Activated CD4-positive, alpha-beta memory T cell treated with anti-CD3 and anti-CD28 coated beads, Interleukin-2, amount 10 ng/mL, durations not matched to agents 7 days and 5 days (primary cell): ENCODE results near the gene AQP1. TPM values are rescaled to one million over a fixed set of nuclear protein-coding genes. Genes with fewer than 3 reads are reported as not detected.

Experiments used
- CTCF ChIA-PET: fragments of 350-600 bp; sonication (Branson Sonifier 250); formaldehyde crosslinking; loops from one replicate; lab custom pipeline; 2021; ENCODE audit warnings: antibody characterized with exemption, inconsistent platforms; lab: Charles Lee
- POLR2A ChIA-PET: fragments of 350-600 bp; sonication (Branson Sonifier 250); formaldehyde crosslinking; loops from one replicate; lab custom pipeline; 2021; ENCODE audit warnings: antibody characterized with exemption; lab: Charles Lee
- DNase-seq: peaks from one replicate; pipeline ENCODE4 v3.0.0-alpha.2; 2020
- H3K27ac Mint-ChIP-seq: one replicate; pipeline ENCODE4 v1.8.0; 2021; ENCODE audit warnings: mild to moderate bottlenecking, mixed read lengths
- H3K27me3 Mint-ChIP-seq: one replicate; pipeline ENCODE4 v1.8.0; 2021; ENCODE audit warnings: mixed read lengths
- H3K36me3 Mint-ChIP-seq: one replicate; pipeline ENCODE4 v1.8.0; 2021; ENCODE audit warnings: low read depth, mixed read lengths
- H3K4me1 Mint-ChIP-seq: one replicate; pipeline ENCODE4 v1.8.0; 2021; ENCODE audit warnings: mixed read lengths
- H3K4me3 Mint-ChIP-seq: one replicate; pipeline ENCODE4 v1.8.0; 2021; ENCODE audit warnings: mild to moderate bottlenecking, mixed read lengths
- H3K9me3 Mint-ChIP-seq: one replicate; pipeline ENCODE4 v1.8.0; 2021; ENCODE audit warnings: mixed read lengths
- total RNA-seq, 2 experiments: library from RNA; stranded (reverse); gene quantifications; one replicate each; pipeline ENCODE4 v1.2.3, GENCODE V29; 2021

AQP1 gene
- total RNA-seq, 2 experiments from 2014 or later, result 0.18 to 0.25 TPM

GRCh38 chr7:30930621-30931020, 19.0 kb downstream of the AQP1 start:
- Mint-ChIP-seq H3K4me1 (no peaks in the 10 kb centered on the region), H3K4me3 (no peak overlapping the region), H3K9me3 (no peaks in the 10 kb centered on the region), H3K27me3 (no peaks in the 10 kb centered on the region), H3K27ac (no peak overlapping the region), H3K36me3 (no peaks in the 10 kb centered on the region)
- POLR2A ChIA-PET, result no interaction called here
- CTCF ChIA-PET, result interaction anchor here (1.6 kb wide), 1 partner anchor 8 kb away, joined by 10 read pairs; no protein-coding TSS in a partner anchor
- no peak for DNase-seq

DNA sequence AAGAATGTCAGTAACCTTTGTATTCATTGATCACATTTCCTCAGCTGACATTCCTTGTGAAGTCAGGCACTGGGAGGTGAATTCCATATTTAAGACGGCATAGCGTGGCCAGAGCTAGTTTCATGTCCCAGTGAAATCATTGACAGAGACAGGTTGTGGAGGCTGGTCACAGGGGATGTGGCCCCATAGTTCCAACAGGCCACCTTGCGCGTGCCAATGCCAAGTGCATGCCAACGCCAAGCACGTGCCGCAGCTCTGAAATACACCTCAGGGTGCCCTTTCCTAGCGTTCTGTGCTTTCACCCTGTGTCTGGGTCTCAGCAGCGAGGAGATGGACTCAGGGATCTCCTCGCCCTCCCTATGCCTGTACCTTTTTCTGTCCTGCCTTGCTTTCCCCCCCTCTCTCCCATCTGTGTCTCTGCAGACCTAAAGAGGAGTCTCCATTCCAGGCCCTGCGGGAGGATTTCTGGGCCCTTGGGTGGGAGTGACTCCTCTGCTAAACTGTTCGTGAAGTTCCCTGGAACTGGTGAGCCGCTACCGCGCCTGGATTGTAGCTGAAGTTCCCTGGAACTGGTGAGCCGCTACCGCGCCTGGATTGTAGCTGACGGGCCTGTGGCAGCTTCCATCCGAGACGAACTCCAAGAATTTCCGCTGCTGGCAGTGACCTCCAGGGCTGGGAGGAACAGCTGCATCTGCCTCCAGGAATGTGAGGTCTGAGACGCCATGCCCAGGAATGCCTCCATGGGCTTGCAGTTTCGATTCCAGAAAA, 19.7 kb downstream of the AQP1 start:
- no peak for DNase-seq
- ChIA-PET POLR2A (no interaction called here), CTCF (interaction anchor here (1.6 kb wide), 1 partner anchor 8 kb away, joined by 10 read pairs; no protein-coding TSS in a partner anchor)
- Mint-ChIP-seq H3K27ac (no peak overlapping the region), H3K4me3 (no peak overlapping the region), H3K27me3 (no peaks in the 10 kb centered on the region), H3K4me1 (no peaks in the 10 kb centered on the region), H3K9me3 (no peaks in the 10 kb centered on the region), H3K36me3 (no peaks in the 10 kb centered on the region)

DNA sequence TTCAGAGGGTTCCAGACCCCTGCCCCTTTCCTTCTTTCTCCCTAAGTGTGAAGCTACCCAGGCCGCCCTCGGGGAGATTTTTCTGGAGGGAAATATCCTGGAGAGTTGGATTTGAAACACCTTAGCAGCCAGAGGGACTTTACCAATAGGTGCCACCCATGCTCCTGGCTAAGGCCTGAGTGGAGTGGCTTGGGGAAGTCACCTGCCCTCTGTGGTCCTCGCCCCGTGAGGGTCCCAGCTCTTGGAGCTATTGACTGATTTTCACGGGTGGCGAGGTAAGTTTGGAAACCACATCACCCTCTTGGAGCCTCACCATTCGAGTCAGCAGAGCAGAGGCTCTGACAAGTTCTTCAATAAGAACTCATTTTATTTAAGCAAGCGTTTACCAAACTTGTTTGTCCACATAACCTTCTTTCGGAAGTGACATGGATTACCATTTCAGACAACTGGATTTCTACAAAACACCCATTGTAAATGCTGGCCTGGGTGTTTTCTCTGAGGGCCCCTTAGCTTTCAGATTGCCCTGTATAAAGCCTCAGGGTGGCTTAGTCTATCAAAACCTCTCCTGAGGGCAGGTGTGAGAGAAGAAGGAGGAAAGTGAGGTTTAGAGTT, 20.4 kb downstream of the AQP1 start:
- no peak overlapping the region for H3K27ac Mint-ChIP-seq
- no peaks in the 10 kb centered on the region for H3K36me3 Mint-ChIP-seq
- H3K27me3 Mint-ChIP-seq, result no peaks in the 10 kb centered on the region
- no peaks in the 10 kb centered on the region for H3K9me3 Mint-ChIP-seq
- H3K4me1 Mint-ChIP-seq, result no peaks in the 10 kb centered on the region
- ChIA-PET CTCF (no interaction called here), POLR2A (no interaction called here)
- H3K4me3 Mint-ChIP-seq, result no peak overlapping the region
- no peak for DNase-seq

DNA sequence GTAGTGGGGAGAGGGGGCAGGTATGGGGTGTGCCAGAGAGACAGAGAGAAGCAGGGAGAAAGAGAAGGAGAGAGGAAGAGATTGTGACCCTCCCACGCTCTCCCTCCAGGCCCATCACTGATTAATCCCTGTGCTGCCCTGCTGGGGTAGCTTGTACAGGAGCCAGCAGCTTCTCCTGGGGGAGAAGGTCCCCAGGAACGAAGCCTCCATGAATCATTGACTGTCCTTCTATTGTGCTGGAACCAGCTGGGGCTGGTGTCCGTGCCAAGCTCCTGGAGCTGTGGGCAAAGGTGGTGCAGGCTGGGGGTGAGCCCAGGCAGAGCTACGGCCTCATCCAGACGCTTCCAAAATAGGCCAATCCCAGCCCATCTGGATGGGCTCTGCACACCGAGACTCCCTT, 20.9 kb downstream of the AQP1 start:
- no peaks in the 10 kb centered on the region for H3K4me1 Mint-ChIP-seq
- peaks cover 2% of the 10 kb centered on the region for H3K27me3 Mint-ChIP-seq
- no peaks in the 10 kb centered on the region for H3K9me3 Mint-ChIP-seq
- ChIA-PET POLR2A (no interaction called here), CTCF (no interaction called here)
- no peak overlapping the region for H3K27ac Mint-ChIP-seq
- DNase-seq, result no peak
- H3K4me3 Mint-ChIP-seq, result no peak overlapping the region
- H3K36me3 Mint-ChIP-seq, result no peaks in the 10 kb centered on the region

- no peak for DNase-seq
- CTCF ChIA-PET, result interaction anchor here (1.2 to 1.9 kb wide), 2 partner anchors 49 to 189 kb away, joined by 4 to 9 read pairs; no protein-coding TSS in a partner anchor
These were observed 21.7 kb downstream of the AQP1 start for GRCh38 chr7:30933124-30933974.

DNA sequence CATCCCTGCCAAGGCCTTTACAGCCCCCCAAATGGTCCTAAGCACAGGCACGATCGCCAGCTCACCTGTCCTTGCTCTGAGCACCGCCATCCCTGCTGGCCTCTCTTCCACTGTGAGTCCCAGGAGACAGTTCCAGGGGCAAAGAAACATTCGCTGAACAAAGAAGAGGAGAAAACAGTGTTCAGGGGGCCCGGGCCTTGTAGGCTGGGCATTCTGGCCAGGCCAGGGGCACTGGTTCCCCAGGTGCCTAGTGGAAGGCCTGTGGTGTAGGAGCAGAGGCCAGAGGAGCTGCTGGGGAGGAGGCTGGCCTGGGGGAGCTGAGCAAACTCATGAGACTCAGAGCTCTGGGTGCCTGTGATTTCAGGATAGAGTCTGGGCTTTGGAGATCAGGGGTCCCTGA, 22.6 kb downstream of the AQP1 start:
- DNase-seq, result no peak
- H3K36me3 Mint-ChIP-seq, result no peaks in the 10 kb centered on the region
- no peak overlapping the region for H3K27ac Mint-ChIP-seq
- H3K9me3 Mint-ChIP-seq, result no peaks in the 10 kb centered on the region
- peaks cover 4% of the 10 kb centered on the region for H3K27me3 Mint-ChIP-seq
- H3K4me3 Mint-ChIP-seq, result no peak overlapping the region
- ChIA-PET CTCF (interaction anchor here (1.2 to 1.9 kb wide), 2 partner anchors 48 to 188 kb away, joined by 4 to 9 read pairs; no protein-coding TSS in a partner anchor), POLR2A (no interaction called here)
- no peaks in the 10 kb centered on the region for H3K4me1 Mint-ChIP-seq

More at GRCh38 chr7:30933124-30933974, 21.7 kb downstream of the AQP1 start:
- no peak overlapping the region for H3K4me3 Mint-ChIP-seq
- H3K9me3 Mint-ChIP-seq, result no peaks in the 10 kb centered on the region
- H3K27me3 Mint-ChIP-seq, result peaks cover 4% of the 10 kb centered on the region
- no peaks in the 10 kb centered on the region for H3K4me1 Mint-ChIP-seq
- POLR2A ChIA-PET, result no interaction called here
- H3K36me3 Mint-ChIP-seq, result no peaks in the 10 kb centered on the region
- H3K27ac Mint-ChIP-seq, result no peak overlapping the region

- H3K4me3 Mint-ChIP-seq, result no peak overlapping the region
- H3K27me3 Mint-ChIP-seq, result peaks cover 8% of the 10 kb centered on the region
- no peak for DNase-seq
- no peaks in the 10 kb centered on the region for H3K9me3 Mint-ChIP-seq
- H3K36me3 Mint-ChIP-seq, result no peaks in the 10 kb centered on the region
- POLR2A ChIA-PET, result no interaction called here
- CTCF ChIA-PET, result interaction anchor here (1.9 kb wide), 1 partner anchor 48 kb away, joined by 9 read pairs; no protein-coding TSS in a partner anchor
- no peaks in the 10 kb centered on the region for H3K4me1 Mint-ChIP-seq
- H3K27ac Mint-ChIP-seq, result no peak overlapping the region
These were observed 23.3 kb downstream of the AQP1 start for GRCh38 chr7:30934732-30935568.

- POLR2A ChIA-PET, result no interaction called here
- CTCF ChIA-PET, result interaction anchor here (1.9 kb wide), 1 partner anchor 47 kb away, joined by 9 read pairs; no protein-coding TSS in a partner anchor
- no peaks in the 10 kb centered on the region for H3K4me1 Mint-ChIP-seq
- H3K9me3 Mint-ChIP-seq, result no peaks in the 10 kb centered on the region
- DNase-seq, result no peak
- H3K27me3 Mint-ChIP-seq, result peaks cover 14% of the 10 kb centered on the region
- H3K4me3 Mint-ChIP-seq, result no peak overlapping the region
- no peak overlapping the region for H3K27ac Mint-ChIP-seq
- no peaks in the 10 kb centered on the region for H3K36me3 Mint-ChIP-seq
These were observed 23.9 kb downstream of the AQP1 start for GRCh38 chr7:30935569-30935877.

DNA sequence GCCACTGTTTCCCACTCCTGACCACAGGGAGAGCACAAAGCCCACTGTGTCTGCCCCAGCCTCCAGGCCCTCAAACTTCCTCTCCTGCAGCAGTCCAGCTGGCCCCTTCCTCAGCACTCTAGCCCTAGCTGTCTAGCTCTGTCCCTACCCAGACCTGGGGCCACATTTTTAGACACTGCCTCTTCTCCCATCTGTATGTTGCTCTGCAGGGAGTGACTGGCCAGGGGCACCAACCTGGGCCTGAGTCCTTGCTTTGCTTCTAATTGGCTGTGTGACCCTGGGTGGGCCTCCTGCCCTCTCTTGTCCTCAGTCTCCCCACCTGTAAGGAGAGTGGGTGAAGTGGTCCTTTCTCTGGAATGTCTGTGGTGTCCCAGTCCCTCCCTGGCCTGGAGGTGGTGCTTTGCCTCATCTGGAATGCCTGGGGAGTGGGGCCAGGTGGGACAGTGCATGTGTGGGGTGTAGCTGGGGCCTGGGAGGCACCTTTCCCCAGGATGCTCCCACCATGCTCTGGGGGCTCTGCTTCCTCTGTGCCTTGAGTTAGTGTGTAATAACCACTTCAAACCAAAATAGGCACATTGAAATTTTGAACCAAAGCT, 25.1 kb downstream of the AQP1 start:
- Mint-ChIP-seq H3K4me1 (no peaks in the 10 kb centered on the region), H3K27me3 (peaks cover 21% of the 10 kb centered on the region), H3K9me3 (no peaks in the 10 kb centered on the region), H3K4me3 (no peak overlapping the region), H3K27ac (no peak overlapping the region), H3K36me3 (no peaks in the 10 kb centered on the region)
- DNase-seq, result no peak
- POLR2A ChIA-PET, result no interaction called here
- CTCF ChIA-PET, result interaction anchor here (0.8 kb wide), 1 partner anchor 186 kb away, joined by 3 read pairs; no protein-coding TSS in a partner anchor

DNA sequence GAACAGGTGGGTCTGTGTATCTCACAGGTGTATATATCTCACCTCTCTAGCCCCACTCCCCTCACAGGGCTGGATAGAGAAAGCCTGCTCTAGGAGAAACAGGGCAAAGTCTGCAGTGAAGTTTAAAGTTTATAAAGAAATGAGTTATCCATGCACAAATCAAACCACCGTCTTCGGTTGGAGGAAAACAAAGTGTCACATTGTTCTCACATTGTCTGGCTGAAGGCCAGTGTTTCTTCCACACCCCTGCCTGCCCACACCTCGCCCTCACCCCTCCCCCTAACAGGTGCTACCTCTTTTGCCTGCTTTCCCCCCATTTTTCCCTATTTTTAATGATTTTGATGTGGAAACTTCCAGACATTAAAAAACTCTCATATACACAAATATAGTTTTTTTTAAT, 25.8 kb downstream of the AQP1 start:
- H3K36me3 Mint-ChIP-seq, result no peaks in the 10 kb centered on the region
- H3K4me3 Mint-ChIP-seq, result no peak overlapping the region
- ChIA-PET CTCF (interaction anchor here (0.8 to 1.5 kb wide), 3 partner anchors 25 to 186 kb away, joined by 3 to 4 read pairs (median 3); no protein-coding TSS in a partner anchor), POLR2A (no interaction called here)
- no peaks in the 10 kb centered on the region for H3K9me3 Mint-ChIP-seq
- peaks cover 27% of the 10 kb centered on the region for H3K27me3 Mint-ChIP-seq
- no peaks in the 10 kb centered on the region for H3K4me1 Mint-ChIP-seq
- DNase-seq, result no peak
- H3K27ac Mint-ChIP-seq, result no peak overlapping the region

- Mint-ChIP-seq H3K27me3 (peaks cover 35% of the 10 kb centered on the region), H3K4me3 (no peak overlapping the region), H3K27ac (no peak overlapping the region), H3K4me1 (no peaks in the 10 kb centered on the region), H3K9me3 (no peaks in the 10 kb centered on the region), H3K36me3 (no peaks in the 10 kb centered on the region)
- POLR2A ChIA-PET, result no interaction called here
- CTCF ChIA-PET, result interaction anchor here (0.9 to 2.5 kb wide), 23 partner anchors 8 to 1068 kb away, joined by 3 to 13 read pairs (median 4); no protein-coding TSS in a partner anchor
- peak; percentile 65 for DNase-seq
These were observed 27.0 kb downstream of the AQP1 start for GRCh38 chr7:30938435-30939316.
